Spleen (tissue), 11 donors: Measurements from ENCODE around the gene GRIA1. TPM values are rescaled to one million over a fixed set of nuclear protein-coding genes. Genes with fewer than 3 reads are reported as not detected.

Source experiments
- DNase-seq: peaks from one replicate; pipeline ENCODE4 v3.0.0-alpha.2; 2020
- H3K27ac ChIP-seq, 8 donors: fragments of 200-600 bp; sonication (generic) in 7 of 8; 1 replicate in 4 of 8; 2 replicates in 4 of 8; pipeline versions ENCODE4 v1.5.0 to v1.8.0; 2016 to 2021; ENCODE audit warnings: inconsistent platforms in 4 of 8, mild to moderate bottlenecking in 4 of 8, moderate library complexity in 1 of 8
- H3K27me3 ChIP-seq, 7 donors: fragments of 200-600 bp; sonication (generic) in 6 of 7; replicated peaks in 1 of 7; 1 replicate in 4 of 7; 2 replicates in 3 of 7; pipeline versions ENCODE4 v1.5.0 to v1.8.0; 2016 to 2021; ENCODE audit warnings: inconsistent platforms in 3 of 7, mild to moderate bottlenecking in 1 of 7
- H3K36me3 ChIP-seq, 6 donors: fragments of 200-600 bp; sonication (generic) in 5 of 6; 1 replicate in 4 of 6; 2 replicates in 2 of 6; pipeline versions ENCODE4 v1.5.0 to v1.8.0; 2016 to 2021; ENCODE audit warnings: inconsistent platforms in 2 of 6
- H3K4me1 ChIP-seq, 6 donors: fragments of 200-600 bp; sonication (generic) in 5 of 6; 1 replicate in 3 of 6; 2 replicates in 3 of 6; pipeline versions ENCODE4 v1.5.0 to v1.8.0; 2016 to 2021; ENCODE audit warnings: inconsistent platforms in 3 of 6
- H3K4me3 ChIP-seq, 8 donors: fragments of 200-600 bp; sonication (generic) in 7 of 8; 1 replicate in 4 of 8; 2 replicates in 4 of 8; pipeline versions ENCODE4 v1.5.0 to v1.8.0; 2016 to 2021; ENCODE audit warnings: inconsistent platforms in 4 of 8, mild to moderate bottlenecking in 4 of 8, moderate library complexity in 2 of 8
- H3K9me3 ChIP-seq, 8 donors: fragments of 200-600 bp; sonication (generic) in 7 of 8; 1 replicate in 4 of 8; 2 replicates in 4 of 8; pipeline versions ENCODE4 v1.5.0 to v1.8.0; 2016 to 2021; ENCODE audit warnings: inconsistent platforms in 4 of 8
- CTCF ChIP-seq, 11 experiments: fragments of 200-600 bp in 7 of 11; fragments of 450-650 bp in 4 of 11; sonication (generic) in 4 of 11; IDR thresholded peaks in 8 of 11; conservative IDR thresholded peaks in 3 of 11; 1 replicate in 7 of 11; 2 replicates in 4 of 11; pipeline versions ENCODE4 v1.4.0 to v1.8.0; 2016 to 2021; ENCODE audit warnings: antibody characterized with exemption in 11 of 11, inconsistent platforms in 4 of 11, mild to moderate bottlenecking in 1 of 11
- POLR2A ChIP-seq, 3 donors: fragments of 450-650 bp; IDR thresholded peaks; one replicate each; pipeline ENCODE4 v1.5.1; 2017; ENCODE audit warnings: antibody characterized with exemption in 3 of 3, mild to moderate bottlenecking in 1 of 3
- POLR2AphosphoS5 ChIP-seq, 3 donors: sonication (generic); formaldehyde crosslinking; IDR thresholded peaks; one replicate each; pipeline ENCODE4 v1.5.1; 2017; ENCODE audit warnings: antibody characterized with exemption in 3 of 3
- WGBS, 5 donors: extraction: QIAGEN DNeasy Blood & Tissue Kit in 3 of 5; methylation state at CpG; one replicate each; pipeline versions ENCODE4 v1.1.5 to v1.1.7; 2013 to 2018; 5-methylcytosine and 5-hydroxymethylcytosine counted together
- intact Hi-C: fragments of 100-400 bp; cut with DNase I; formaldehyde crosslinking; loops from one replicate; pipeline ENCODE4 v1.15.0; 2023; ENCODE audit warnings: low total_unique reads
- polyA plus RNA-seq, 3 donors: library from polyadenylated mRNA; stranded (reverse); fragments of 200-250 nt; gene quantifications; one replicate each; pipeline ENCODE4 v1.2.1, GENCODE V29; 2013
- total RNA-seq, 7 donors: library from RNA; depleted of rRNA in 3 of 7; stranded (reverse); fragments of >200 nt in 3 of 7; fragmentation: NEBNext Ultra II Directional in 4 of 7; extraction: Animal tissue kit (Norgen Biotek cat#: 25700) in 4 of 7; gene quantifications; one replicate each; pipeline versions ENCODE4 v1.1.0 to v1.2.1, GENCODE V29; 2016 to 2021
- donor health status: healthy with polysubstance abuse.
- donor health status: DM: no; HTN: no; CAD: no; lungs with moderate emphysema.
- donor health status: DM: no; HTN: no; CAD: no.
- donor health status: Bipolar disorder and iron deficiency.
- donor health status: healthy.
- donor health status: DM: no; HTN: no; CAD: no.
- donor health status: DM: yes; HTN: yes; CAD: no.

The GRIA1 gene
- total and polyA plus RNA-seq, 10 donors: 0.02 to 0.19 (median 0.09) TPM; not detected in 6

GRCh38 chr5:153546566-153546965 lies 56.1 kb downstream of the GRIA1 start:
- intact Hi-C loops: no loop called here
- TF ChIP-seq POLR2A (IDR thresholded peaks at IDR 0.05) (no peak), CTCF (IDR thresholded peaks at IDR 0.05 in 8 of 11, conservative IDR thresholded peaks at IDR 0.05 in 3 of 11) (no peak), POLR2AphosphoS5 (IDR thresholded peaks at IDR 0.05) (no peak)
- no peak overlapping the region for H3K27ac ChIP-seq
- no peaks in the 10 kb centered on the region for H3K27me3 ChIP-seq
- no peak for DNase-seq
- no peaks in the 10 kb centered on the region for H3K36me3 ChIP-seq
- H3K4me3 ChIP-seq: no peak overlapping the region
- no peaks in the 10 kb centered on the region for H3K9me3 ChIP-seq
- 55 to 69% (median 60%) methylated on average over 1 of the region's 1 CpG for WGBS, 5 donors
- H3K4me1 ChIP-seq: no peaks in the 10 kb centered on the region

GRCh38 chr5:153551537-153552079 lies 61.1 kb downstream of the GRIA1 start:
- H3K27ac ChIP-seq: no peak overlapping the region
- TF ChIP-seq CTCF (IDR thresholded peaks at IDR 0.05 in 8 of 11, conservative IDR thresholded peaks at IDR 0.05 in 3 of 11) (no peak), POLR2AphosphoS5 (IDR thresholded peaks at IDR 0.05) (no peak)
- 6 to 22% (median 16%) methylated on average over 1 of the region's 1 CpG for WGBS, 5 donors
- DNase-seq: no peak
- no peaks in the 10 kb centered on the region for H3K27me3 ChIP-seq
- H3K4me1 ChIP-seq: no peaks in the 10 kb centered on the region
- H3K9me3 ChIP-seq: no peaks in the 10 kb centered on the region
- H3K4me3 ChIP-seq: no peak overlapping the region
- intact Hi-C loops: no loop called here
- no peaks in the 10 kb centered on the region for H3K36me3 ChIP-seq

GRCh38 chr5:153552886-153553285 lies 62.4 kb downstream of the GRIA1 start:
- DNase-seq: no peak
- Histone ChIP-seq H3K9me3 (no peaks in the 10 kb centered on the region), H3K4me3 (no peak overlapping the region), H3K4me1 (no peaks in the 10 kb centered on the region), H3K36me3 (no peaks in the 10 kb centered on the region), H3K27me3 (no peaks in the 10 kb centered on the region), H3K27ac (no peak overlapping the region)
- TF ChIP-seq POLR2AphosphoS5 (IDR thresholded peaks at IDR 0.05) (no peak), CTCF (IDR thresholded peaks at IDR 0.05 in 8 of 11, conservative IDR thresholded peaks at IDR 0.05 in 3 of 11) (no peak), POLR2A (IDR thresholded peaks at IDR 0.05) (no peak)
- intact Hi-C loops: no loop called here

- no peaks in the 10 kb centered on the region for H3K27me3 ChIP-seq
- H3K9me3 ChIP-seq: no peaks in the 10 kb centered on the region
- no peaks in the 10 kb centered on the region for H3K4me1 ChIP-seq
- no peak overlapping the region for H3K4me3 ChIP-seq
- no peaks in the 10 kb centered on the region for H3K36me3 ChIP-seq
- H3K27ac ChIP-seq: no peak overlapping the region
- intact Hi-C loops: no loop called here
- no peak for DNase-seq
- 67 to 89% (median 78%) methylated on average over 6 of the region's 6 CpGs for WGBS, 5 donors
- TF ChIP-seq POLR2AphosphoS5 (IDR thresholded peaks at IDR 0.05) (no peak), POLR2A (IDR thresholded peaks at IDR 0.05) (no peak), CTCF (IDR thresholded peaks at IDR 0.05 in 8 of 11, conservative IDR thresholded peaks at IDR 0.05 in 3 of 11) (no peak)
Observed at GRCh38 chr5:153555420-153556114, 65.1 kb downstream of the GRIA1 start.
